Measurements from ENCODE around the gene CYB5A.

Gene CYB5A

GRCh38 chr18:74281980-74282754 lies 9.6 kb downstream of the CYB5A start:
- Histone ChIP-seq H3K27me3 (ENCODE audit: low read depth, low read length) (no peaks in the 10 kb centered on the region), H3K4me2 (ENCODE audit: low read length) (no peak overlapping the region), H3K4me1 (ENCODE audit: low read length) (no peaks in the 10 kb centered on the region), H4K20me1 (ENCODE audit: insufficient read depth, low read length) (peaks cover 32% of the 10 kb centered on the region), H3K9me3 (ENCODE audit: insufficient read depth, low read length) (no peaks in the 10 kb centered on the region), H3K79me2 (ENCODE audit: low read length) (peaks cover 75% of the 10 kb centered on the region), H3K36me3 (replicated peaks; ENCODE audit: low read depth, low read length) (peaks cover 3% of the 10 kb centered on the region), H3K4me3 (ENCODE audit: low read length) (no peak overlapping the region), H3K9ac (ENCODE audit: low read length) (no peak overlapping the region), H3K27ac (ENCODE audit: low read length) (no peak overlapping the region), H2AFZ (ENCODE audit: low read depth, low read length) (no peak overlapping the region)
- TF ChIP-seq, protein P1, sequence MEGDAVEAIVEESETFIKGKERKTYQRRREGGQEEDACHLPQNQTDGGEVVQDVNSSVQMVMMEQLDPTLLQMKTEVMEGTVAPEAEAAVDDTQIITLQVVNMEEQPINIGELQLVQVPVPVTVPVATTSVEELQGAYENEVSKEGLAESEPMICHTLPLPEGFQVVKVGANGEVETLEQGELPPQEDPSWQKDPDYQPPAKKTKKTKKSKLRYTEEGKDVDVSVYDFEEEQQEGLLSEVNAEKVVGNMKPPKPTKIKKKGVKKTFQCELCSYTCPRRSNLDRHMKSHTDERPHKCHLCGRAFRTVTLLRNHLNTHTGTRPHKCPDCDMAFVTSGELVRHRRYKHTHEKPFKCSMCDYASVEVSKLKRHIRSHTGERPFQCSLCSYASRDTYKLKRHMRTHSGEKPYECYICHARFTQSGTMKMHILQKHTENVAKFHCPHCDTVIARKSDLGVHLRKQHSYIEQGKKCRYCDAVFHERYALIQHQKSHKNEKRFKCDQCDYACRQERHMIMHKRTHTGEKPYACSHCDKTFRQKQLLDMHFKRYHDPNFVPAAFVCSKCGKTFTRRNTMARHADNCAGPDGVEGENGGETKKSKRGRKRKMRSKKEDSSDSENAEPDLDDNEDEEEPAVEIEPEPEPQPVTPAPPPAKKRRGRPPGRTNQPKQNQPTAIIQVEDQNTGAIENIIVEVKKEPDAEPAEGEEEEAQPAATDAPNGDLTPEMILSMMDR (IDR thresholded peaks at IDR 0.05; ENCODE audit: low read depth, low read length), result no peak
- TF ChIP-seq EZH2phosphoT487 (IDR thresholded peaks at IDR 0.05; ENCODE audit: low read depth), result no peak

DNA sequence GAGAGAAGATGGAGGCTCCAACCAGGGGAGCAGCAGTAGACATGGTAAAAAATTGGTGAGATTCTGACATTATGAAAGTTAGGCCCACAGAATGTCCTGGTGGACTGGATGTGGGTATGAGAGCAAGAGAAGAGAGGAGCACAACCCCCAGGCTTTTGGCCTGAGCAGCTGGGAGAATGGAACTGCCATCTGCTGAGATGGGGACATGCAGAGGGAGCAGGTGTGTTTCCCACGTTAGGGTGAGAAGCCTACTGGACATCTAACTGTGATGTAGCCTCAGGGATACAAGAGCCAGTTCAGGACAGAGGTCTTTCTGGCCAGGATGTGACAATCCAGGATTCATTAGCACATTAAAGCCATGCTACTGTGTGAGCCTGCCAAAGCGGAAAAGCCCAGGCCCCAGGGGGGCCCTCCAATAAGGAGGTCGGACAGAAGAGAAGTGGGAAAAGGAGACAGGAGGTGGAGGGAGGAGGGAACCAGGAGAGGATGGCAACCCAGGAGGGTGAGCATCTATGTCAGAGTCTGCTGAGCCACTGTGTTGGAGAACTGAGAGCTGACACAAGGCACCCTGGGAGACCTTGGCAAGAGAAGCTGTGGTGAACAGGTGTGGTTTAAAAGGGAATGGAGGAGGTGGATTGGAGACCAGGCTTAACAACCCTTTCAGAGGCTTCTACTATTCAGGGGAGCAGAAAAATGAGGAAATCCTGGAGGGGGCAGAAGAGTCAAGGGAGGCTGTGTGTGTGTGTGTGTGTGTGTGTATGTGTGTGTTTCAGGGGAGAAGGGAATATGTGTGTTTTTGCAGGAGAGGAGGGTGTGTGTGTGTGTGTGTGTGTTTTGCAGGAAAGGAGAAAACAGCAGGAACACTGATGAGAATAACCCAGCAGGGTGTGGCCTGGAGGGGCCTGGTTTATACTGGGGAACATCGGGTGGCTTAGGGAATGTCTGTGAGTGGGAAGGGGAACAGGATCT lies 10.5 kb downstream of the CYB5A start:
- Histone ChIP-seq H3K36me3 (replicated peaks; ENCODE audit: low read depth, low read length) (peaks cover 3% of the 10 kb centered on the region), H4K20me1 (ENCODE audit: insufficient read depth, low read length) (peaks cover 39% of the 10 kb centered on the region), H3K4me3 (ENCODE audit: low read length) (no peak overlapping the region), H3K9ac (ENCODE audit: low read length) (no peak overlapping the region), H3K4me1 (ENCODE audit: low read length) (no peaks in the 10 kb centered on the region), H3K27ac (ENCODE audit: low read length) (no peak overlapping the region), H3K79me2 (ENCODE audit: low read length) (peaks cover 73% of the 10 kb centered on the region), H3K9me3 (ENCODE audit: insufficient read depth, low read length) (no peaks in the 10 kb centered on the region), H3K27me3 (ENCODE audit: low read depth, low read length) (no peaks in the 10 kb centered on the region), H2AFZ (ENCODE audit: low read depth, low read length) (no peak overlapping the region), H3K4me2 (ENCODE audit: low read length) (no peak overlapping the region)
- TF ChIP-seq EZH2phosphoT487 (IDR thresholded peaks at IDR 0.05; ENCODE audit: low read depth), result no peak
- TF ChIP-seq, protein P1 (IDR thresholded peaks at IDR 0.05; ENCODE audit: low read depth, low read length), result no peak

GRCh38 chr18:74278983-74279382 lies 12.8 kb downstream of the CYB5A start:
- no peak for TF ChIP-seq EZH2phosphoT487 (IDR thresholded peaks at IDR 0.05; ENCODE audit: low read depth)
- TF ChIP-seq, protein P1 (IDR thresholded peaks at IDR 0.05; ENCODE audit: low read depth, low read length), result no peak

GRCh38 chr18:74278058-74278457 lies 13.7 kb downstream of the CYB5A start:
- Histone ChIP-seq H3K4me1 (ENCODE audit: low read length) (no peaks in the 10 kb centered on the region), H3K9me3 (ENCODE audit: insufficient read depth, low read length) (no peaks in the 10 kb centered on the region), H3K79me2 (ENCODE audit: low read length) (peaks cover 69% of the 10 kb centered on the region), H2AFZ (ENCODE audit: low read depth, low read length) (no peak overlapping the region), H3K36me3 (replicated peaks; ENCODE audit: low read depth, low read length) (peaks cover 3% of the 10 kb centered on the region), H3K4me3 (ENCODE audit: low read length) (no peak overlapping the region), H3K9ac (ENCODE audit: low read length) (no peak overlapping the region), H3K27me3 (ENCODE audit: low read depth, low read length) (no peaks in the 10 kb centered on the region), H4K20me1 (ENCODE audit: insufficient read depth, low read length) (peaks cover 39% of the 10 kb centered on the region), H3K27ac (ENCODE audit: low read length) (no peak overlapping the region), H3K4me2 (ENCODE audit: low read length) (no peak overlapping the region)
- TF ChIP-seq, protein P1 (IDR thresholded peaks at IDR 0.05; ENCODE audit: low read depth, low read length), result no peak
- no peak for TF ChIP-seq EZH2phosphoT487 (IDR thresholded peaks at IDR 0.05; ENCODE audit: low read depth)

More at GRCh38 chr18:74278983-74279382, 12.8 kb downstream of the CYB5A start:
- no peak overlapping the region for H3K4me2 ChIP-seq (ENCODE audit: low read length)
- peaks cover 3% of the 10 kb centered on the region for H3K36me3 ChIP-seq (replicated peaks; ENCODE audit: low read depth, low read length)
- no peak overlapping the region for H2AFZ ChIP-seq (ENCODE audit: low read depth, low read length)
- H3K9ac ChIP-seq (ENCODE audit: low read length), result no peak overlapping the region
- H3K27ac ChIP-seq (ENCODE audit: low read length), result no peak overlapping the region
- no peak overlapping the region for H3K4me3 ChIP-seq (ENCODE audit: low read length)
- H4K20me1 ChIP-seq (ENCODE audit: insufficient read depth, low read length), result peaks cover 41% of the 10 kb centered on the region
- H3K27me3 ChIP-seq (ENCODE audit: low read depth, low read length), result no peaks in the 10 kb centered on the region
- no peaks in the 10 kb centered on the region for H3K9me3 ChIP-seq (ENCODE audit: insufficient read depth, low read length)
- H3K4me1 ChIP-seq (ENCODE audit: low read length), result no peaks in the 10 kb centered on the region
- H3K79me2 ChIP-seq (ENCODE audit: low read length), result peaks cover 71% of the 10 kb centered on the region

Measured in OCI-LY3 (cell line).